NCI-H187 treated with DMSO at 0.1 percent for 48 hours (cell line): Measurements from ENCODE around the gene BTN1A1.
"Not testable (repeated sequence)": the region's sequence is repeated elsewhere in the genome, so short reads cannot be mapped to it uniquely, and the experiment has no call there.

Experiments used
- DNase-seq: peaks from one replicate; lab custom pipeline; 2025; lab: John Stamatoyannopoulos, UW

The BTN1A1 gene

GRCh38 chr6:26537846-26538571, 37.9 kb downstream of the BTN1A1 start, which contains the start of gene HMGN4:
TSS of gene HMGN4 (plus strand) at chr6:26538366. CDS start at chr6:26545207, 6,841 bp downstream.
- peak; percentile 64 for DNase-seq

- DNase-seq, result no peak
Measured at GRCh38 chr6:26538572-26538902, 38.4 kb downstream of the BTN1A1 start.

- no peak for DNase-seq
Measured at GRCh38 chr6:26539071-26539615, 39.0 kb downstream of the BTN1A1 start.

- DNase-seq, result no peak
Measured at GRCh38 chr6:26541579-26541978, 41.5 kb downstream of the BTN1A1 start.

GRCh38 chr6:26543953-26544352, 43.9 kb downstream of the BTN1A1 start:
- no peak for DNase-seq

- DNase-seq, result no peak
Measured at GRCh38 chr6:26544473-26544872, 44.4 kb downstream of the BTN1A1 start.

GRCh38 chr6:26545627-26546026, 45.5 kb downstream of the BTN1A1 start:
- DNase-seq, result no peak

- not testable (repeated sequence) for DNase-seq
Measured at GRCh38 chr6:26547363-26547762, 47.3 kb downstream of the BTN1A1 start.

GRCh38 chr6:26550250-26550993, 50.3 kb downstream of the BTN1A1 start:
- peak; percentile 24 for DNase-seq

- DNase-seq, result no peak
Measured at GRCh38 chr6:26552205-26552604, 52.1 kb downstream of the BTN1A1 start.

GRCh38 chr6:26552640-26553188, 52.6 kb downstream of the BTN1A1 start:
- no peak for DNase-seq

- peak; percentile 51 for DNase-seq
Measured at GRCh38 chr6:26553264-26553634, 53.1 kb downstream of the BTN1A1 start.

GRCh38 chr6:26553635-26554446, 53.7 kb downstream of the BTN1A1 start:
- peak; percentile 62 for DNase-seq

GRCh38 chr6:26554447-26554696, 54.3 kb downstream of the BTN1A1 start:
- DNase-seq, result no peak

- DNase-seq, result no peak
Measured at GRCh38 chr6:26554697-26555504, 54.8 kb downstream of the BTN1A1 start.

- no peak for DNase-seq
Measured at GRCh38 chr6:26555505-26556262, 55.6 kb downstream of the BTN1A1 start.

GRCh38 chr6:26556263-26557070, 56.4 kb downstream of the BTN1A1 start:
- no peak for DNase-seq
